ENCODE data around the gene PLXNA2.

- no peak for TF ChIP-seq EZH2 (IDR thresholded peaks at IDR 0.05; ENCODE audit: low read depth)
- TF ChIP-seq CTCF (conservative IDR thresholded peaks at IDR 0.05): no peak
These were observed 108.8 kb downstream of the PLXNA2 start for GRCh38 chr1:208135354-208135753.

Data from PC-9 (cell line).